Measurements from ENCODE around the gene PLK3.
"Not testable (repeated sequence)": the region's sequence is repeated elsewhere in the genome, so short reads cannot be mapped to it uniquely, and the experiment has no call there.

PLK3 gene

GRCh38 chr1:44812822-44813543 is 12.8 kb downstream of the PLK3 start:
- DNase-seq (ENCODE audit: low spot score): peak; percentile 76

GRCh38 chr1:44815926-44816325 is 15.7 kb downstream of the PLK3 start:
- not testable (repeated sequence) for DNase-seq (ENCODE audit: low spot score); H3K27ac ChIP-seq; H3K4me3 ChIP-seq

More at GRCh38 chr1:44812822-44813543, 12.8 kb downstream of the PLK3 start:
- H3K4me3 ChIP-seq: peak overlapping the region; percentile 72
- H3K27ac ChIP-seq: peak overlapping the region; percentile 81 to 100
- no peak for TF ChIP-seq CTCF (IDR thresholded peaks at IDR 0.05)

- TF ChIP-seq CTCF (IDR thresholded peaks at IDR 0.05): no peak
- no peak for DNase-seq (ENCODE audit: low spot score)
Observed at GRCh38 chr1:44817307-44817706, 17.1 kb downstream of the PLK3 start.

GRCh38 chr1:44817771-44818495 is 17.8 kb downstream of the PLK3 start:
- Histone ChIP-seq H3K27ac (no peak overlapping the region), H3K4me3 (no peak overlapping the region)
- TF ChIP-seq CTCF (IDR thresholded peaks at IDR 0.05): no peak
- DNase-seq (ENCODE audit: low spot score): no peak

More at GRCh38 chr1:44817307-44817706, 17.1 kb downstream of the PLK3 start:
- no peak overlapping the region for H3K4me3 ChIP-seq
- no peak overlapping the region for H3K27ac ChIP-seq

- Histone ChIP-seq H3K27ac (peak overlapping the region; percentile 91 to 98), H3K4me3 (peak overlapping the region; percentile 85)
- DNase-seq (ENCODE audit: low spot score): no peak
- TF ChIP-seq CTCF (IDR thresholded peaks at IDR 0.05): no peak
Observed at GRCh38 chr1:44819196-44819607, 19.0 kb downstream of the PLK3 start.

GRCh38 chr1:44819608-44820327 is 19.6 kb downstream of the PLK3 start:
- TF ChIP-seq CTCF (IDR thresholded peaks at IDR 0.05): no peak
- Histone ChIP-seq H3K27ac (peak overlapping the region; percentile 91 to 98), H3K4me3 (peak overlapping the region; percentile 85)
- peak; percentile 89 for DNase-seq (ENCODE audit: low spot score)
